Activated effector memory CD4-positive, alpha-beta T cell treated with Interleukin-2 at 50 U/mL for 16 hours (primary cell): Measurements from ENCODE around the gene CDKN1A.
"Not testable (repeated sequence)": the region's sequence is repeated elsewhere in the genome, so short reads cannot be mapped to it uniquely, and the experiment has no call there.

Experiments
- DNase-seq: peaks from one replicate; pipeline ENCODE4 v3.0.0-alpha.2; 2020

CDKN1A gene

DNA sequence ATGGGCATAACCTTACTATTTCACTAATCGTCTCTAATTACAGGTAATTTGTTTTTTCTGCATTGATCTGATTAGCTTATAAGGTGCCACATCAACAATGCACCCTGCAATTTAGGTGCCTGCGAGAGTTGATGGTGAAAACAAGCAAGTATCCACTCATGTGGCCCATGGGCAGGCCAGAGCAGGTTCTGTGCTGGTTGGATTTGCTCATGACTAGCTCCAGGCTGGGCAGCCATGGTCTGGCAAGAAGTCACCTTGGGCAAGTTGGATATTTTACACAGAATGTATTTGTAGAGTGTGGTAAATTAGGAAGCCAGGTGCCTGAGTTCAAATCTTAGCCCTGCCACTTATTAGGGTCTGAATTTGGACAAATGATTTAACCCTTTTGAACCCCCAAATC lies 44.4 kb downstream of the CDKN1A start:
- DNase-seq: no peak

- DNase-seq: not testable (repeated sequence)
Measured at GRCh38 chr6:36723992-36724391, 45.5 kb downstream of the CDKN1A start.

DNA sequence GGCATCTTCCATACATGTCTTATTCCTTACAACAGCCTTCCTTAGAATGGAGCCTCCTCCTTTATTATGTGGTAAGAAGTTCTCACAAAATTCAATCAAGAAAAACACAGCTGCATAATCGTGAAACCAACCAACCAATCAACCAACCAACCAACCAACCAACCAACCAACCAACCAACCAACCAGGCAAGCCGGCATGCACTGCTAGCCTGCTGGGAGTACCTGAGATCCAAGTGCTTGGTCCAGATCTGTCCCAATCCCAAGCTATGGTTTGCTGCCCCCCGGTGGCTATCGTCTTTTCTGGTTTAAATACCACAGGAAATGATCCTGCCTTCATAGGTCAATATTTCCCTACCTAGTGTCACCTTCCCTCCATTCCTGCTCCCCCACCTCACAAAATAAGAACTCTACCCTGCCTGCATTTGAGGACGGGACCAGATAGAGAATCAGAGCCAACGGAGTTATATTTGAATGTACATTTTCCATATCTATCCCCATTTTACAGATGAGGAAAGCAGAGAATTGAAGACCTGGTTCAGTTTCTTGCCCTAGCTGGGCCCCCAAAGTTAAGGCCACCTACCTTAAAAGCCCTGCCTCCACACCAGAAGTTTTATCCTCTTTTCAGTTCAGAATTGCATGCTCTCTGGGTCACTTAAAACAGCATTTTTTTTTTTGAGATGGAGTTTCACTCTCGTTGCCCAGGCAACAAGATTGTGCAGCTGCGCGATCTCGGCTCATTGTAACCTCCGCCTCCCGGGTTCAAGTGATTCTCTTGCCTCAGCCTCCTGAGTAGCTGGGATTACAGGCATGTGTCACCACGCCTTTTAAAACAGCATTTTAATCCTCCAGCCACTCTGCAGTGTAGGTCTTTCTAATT lies 46.2 kb downstream of the CDKN1A start:
- DNase-seq: no peak

- DNase-seq: no peak
Measured at GRCh38 chr6:36725581-36725980, 47.1 kb downstream of the CDKN1A start.

GRCh38 chr6:36727505-36728021 lies 49.0 kb downstream of the CDKN1A start:
- no peak for DNase-seq

DNA sequence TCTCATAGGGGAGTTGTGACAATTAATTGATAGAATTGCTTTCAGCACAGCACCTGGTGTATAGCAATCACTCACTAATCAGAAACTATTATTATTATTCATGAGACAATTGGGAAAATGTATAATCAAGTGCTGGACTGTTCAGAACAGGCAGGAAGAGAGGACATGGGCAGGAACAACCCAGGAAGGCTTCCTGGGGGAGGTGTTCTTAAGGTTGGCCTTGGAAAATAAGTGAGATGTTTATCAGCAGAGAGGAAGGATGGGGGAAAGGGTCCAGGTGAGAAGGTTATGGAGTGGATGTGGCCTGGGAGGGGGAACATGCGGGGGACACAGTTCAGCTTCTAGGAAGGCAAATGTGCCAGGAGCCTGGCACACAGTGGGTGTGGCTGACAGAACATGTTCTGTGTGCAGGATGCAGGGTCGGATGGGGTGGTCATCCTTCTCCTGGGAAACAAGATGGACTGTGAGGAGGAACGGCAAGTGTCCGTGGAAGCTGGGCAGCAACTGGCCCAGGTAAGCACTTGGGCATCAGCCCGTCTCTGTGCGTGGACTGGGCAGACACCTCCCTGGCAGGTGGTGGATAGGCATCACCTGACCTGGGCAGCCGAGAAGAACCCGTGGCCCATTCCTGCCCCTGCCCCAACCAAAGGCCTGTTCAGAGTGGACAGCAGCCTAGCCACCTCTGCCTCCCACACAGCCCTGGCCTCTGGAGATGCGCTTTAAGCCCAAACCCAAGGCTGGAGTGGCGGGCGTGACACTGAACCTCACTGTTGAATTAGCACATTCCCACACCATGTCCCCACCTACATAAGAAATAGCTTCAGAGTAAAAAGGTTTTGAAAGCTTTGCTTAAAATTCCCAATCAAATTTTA lies 50.0 kb downstream of the CDKN1A start:
- DNase-seq: no peak

DNA sequence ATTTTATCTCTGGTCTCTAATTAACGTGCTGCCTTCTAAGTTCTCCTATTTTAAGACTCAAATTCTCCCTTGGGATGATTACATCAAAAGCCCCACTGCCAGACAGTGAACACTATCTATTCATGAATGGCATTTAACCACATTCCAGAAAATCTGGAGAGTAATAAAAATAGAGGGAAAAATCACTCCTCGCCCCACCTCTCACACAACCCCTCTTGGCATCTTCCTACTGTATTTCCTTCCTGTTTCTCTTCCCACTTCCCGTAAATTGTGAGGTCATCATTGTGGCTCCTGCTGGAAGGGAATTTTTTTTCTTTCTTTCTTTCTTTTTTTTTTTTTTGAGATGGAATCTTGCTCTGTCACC lies 50.6 kb downstream of the CDKN1A start:
- no peak for DNase-seq

DNA sequence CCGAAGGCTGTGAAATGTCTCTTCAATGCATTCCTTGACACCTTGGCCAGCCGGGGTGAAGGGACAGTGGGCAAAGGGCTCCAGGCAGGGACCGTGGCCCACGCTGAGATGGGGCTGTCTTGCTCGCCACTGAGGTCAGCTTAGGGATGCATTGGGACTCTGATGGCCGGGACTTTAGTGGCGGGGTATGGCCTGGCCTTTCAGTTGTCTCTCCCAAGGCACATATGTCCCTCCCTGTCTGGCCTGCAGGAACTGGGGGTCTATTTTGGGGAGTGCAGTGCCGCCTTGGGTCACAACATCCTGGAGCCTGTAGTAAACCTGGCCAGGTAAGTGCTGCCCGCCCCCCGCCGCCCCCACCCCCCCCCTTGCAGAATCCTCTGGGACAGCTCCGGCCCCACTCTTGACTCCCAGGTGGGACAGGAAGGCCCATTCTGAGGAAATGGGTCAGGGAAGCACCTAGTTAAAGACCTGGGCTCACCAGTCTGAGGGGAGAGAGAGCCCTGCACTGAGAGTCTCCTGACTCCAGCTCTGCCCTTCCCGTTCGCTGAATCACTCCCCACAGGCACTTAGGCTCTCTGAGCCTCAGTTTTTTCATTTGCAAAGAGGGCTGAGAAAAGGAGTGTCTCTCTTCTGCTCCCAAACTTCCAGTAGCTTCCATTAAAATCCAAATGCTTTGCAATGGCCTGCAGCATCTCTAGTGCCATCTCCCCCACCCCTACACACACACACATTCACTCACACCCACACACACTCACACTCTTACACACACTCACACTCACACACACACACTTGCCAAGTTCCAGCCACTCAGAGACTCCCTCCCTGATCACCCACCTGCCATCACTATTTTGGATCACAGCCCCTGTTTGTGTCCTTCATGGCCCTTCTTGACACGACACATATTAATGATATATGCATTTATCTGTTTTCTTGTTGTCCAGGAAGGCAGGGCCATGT lies 52.2 kb downstream of the CDKN1A start:
- DNase-seq: no peak

DNA sequence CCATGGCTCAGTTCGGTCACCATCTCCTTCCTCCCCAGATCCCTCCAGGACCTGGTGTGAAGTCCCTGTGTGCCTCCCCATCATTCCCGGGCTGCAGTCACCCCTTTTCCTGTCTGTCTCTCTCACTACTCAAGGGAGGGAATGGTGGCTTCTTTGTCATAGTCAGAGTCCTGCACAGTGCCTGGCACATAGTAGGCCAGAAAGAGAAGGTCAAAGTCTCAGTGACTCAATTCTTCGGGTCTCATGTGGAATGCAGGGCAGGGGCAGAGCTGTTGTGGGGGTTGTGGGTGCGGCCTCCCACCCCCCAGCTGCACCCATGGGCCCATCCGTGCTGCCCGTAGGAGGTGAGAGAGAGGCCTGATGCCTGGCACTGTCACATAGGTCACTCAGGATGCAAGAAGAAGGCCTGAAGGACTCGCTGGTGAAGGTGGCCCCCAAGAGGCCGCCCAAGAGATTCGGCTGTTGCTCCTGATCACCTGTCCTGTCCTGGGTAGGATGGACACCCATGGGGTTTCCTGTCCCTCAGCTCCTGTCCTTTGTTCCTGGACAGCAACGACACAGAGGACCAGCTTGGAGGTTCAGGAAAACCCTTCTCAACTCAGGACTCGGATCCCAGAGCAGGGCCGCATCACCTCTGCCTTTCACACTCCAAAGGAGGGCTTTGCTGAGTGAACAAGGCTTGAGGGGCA lies 53.3 kb downstream of the CDKN1A start:
- no peak for DNase-seq

- no peak for DNase-seq
Measured at GRCh38 chr6:36733300-36733699, 54.8 kb downstream of the CDKN1A start.

DNA sequence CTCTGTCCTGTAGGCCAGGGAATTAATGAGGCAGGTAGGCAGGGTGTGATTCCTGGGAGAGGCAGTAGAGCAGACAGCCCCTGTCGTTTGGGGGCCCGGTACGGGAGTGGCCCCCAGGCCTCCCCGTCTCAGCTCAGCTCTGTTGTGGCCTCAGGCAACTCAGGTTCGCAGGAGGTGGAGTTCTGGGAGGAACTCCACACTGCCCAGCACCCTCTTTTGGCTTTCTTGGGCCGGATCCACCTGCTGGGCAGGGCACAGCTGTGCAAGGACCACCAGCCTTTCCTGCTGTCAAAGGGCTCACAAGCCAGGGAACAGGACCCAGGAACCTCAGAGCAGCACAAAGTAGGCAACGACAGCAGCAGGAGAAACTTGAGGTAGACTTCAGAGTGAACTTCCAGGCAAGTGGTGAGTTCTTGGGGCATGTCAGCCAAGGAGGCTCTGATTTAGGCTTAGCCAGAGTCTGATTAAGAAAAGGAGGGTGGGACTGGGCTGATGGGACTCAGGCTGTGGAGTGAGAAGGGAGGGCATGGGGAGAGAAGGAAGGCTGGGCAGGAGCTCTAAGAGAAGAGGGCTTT lies 56.1 kb downstream of the CDKN1A start:
- no peak for DNase-seq

- DNase-seq: no peak
Measured at GRCh38 chr6:36735110-36736071, 56.9 kb downstream of the CDKN1A start.
